ENCODE data around the gene B4GALT2. TPM values are rescaled to one million over a fixed set of nuclear protein-coding genes. Genes with fewer than 3 reads are reported as not detected.

B4GALT2 gene
- total and polyA plus RNA-seq, 3 donors from 2014 or later = 40.9 to 65.9 (median 47.7) TPM

- no peaks in the 10 kb centered on the region for H3K36me3 ChIP-seq (ENCODE audit: low read depth, missing control alignments)
- DNase-seq = no peak
- H3K9me3 ChIP-seq = no peaks in the 10 kb centered on the region
- no peak for TF ChIP-seq POLR2A (IDR thresholded peaks at IDR 0.05)
- TF ChIP-seq CTCF (IDR thresholded peaks at IDR 0.05) = no peak
- intact Hi-C loops (cut with DNase I; ENCODE audit: low total_unique reads) = no loop called here
- 87 to 97% methylated on average over 4 to 8 of the region's 8 CpGs for WGBS, 2 donors
- no peaks in the 10 kb centered on the region for H3K27me3 ChIP-seq
- H3K4me3 ChIP-seq = no peak overlapping the region
- H3K4me1 ChIP-seq = no peaks in the 10 kb centered on the region
- H3K27ac ChIP-seq = no peak overlapping the region
Measured at GRCh38 chr1:43956234-43956633, 22.8 kb upstream of the B4GALT2 start.

- no peak overlapping the region for H3K4me3 ChIP-seq
- H3K27me3 ChIP-seq = no peaks in the 10 kb centered on the region
- no peak for DNase-seq
- H3K4me1 ChIP-seq = no peaks in the 10 kb centered on the region
- H3K27ac ChIP-seq = no peak overlapping the region
- H3K9me3 ChIP-seq = no peaks in the 10 kb centered on the region
- WGBS, 2 donors = 93 to 95% methylated on average over 6 to 7 of the region's 7 CpGs
- H3K36me3 ChIP-seq (ENCODE audit: low read depth, missing control alignments) = no peaks in the 10 kb centered on the region
- TF ChIP-seq POLR2A (IDR thresholded peaks at IDR 0.05) (no peak), CTCF (IDR thresholded peaks at IDR 0.05) (no peak)
- intact Hi-C loops (cut with DNase I; ENCODE audit: low total_unique reads) = no loop called here
Measured at GRCh38 chr1:43957407-43958040, 21.5 kb upstream of the B4GALT2 start.

GRCh38 chr1:43958351-43959255 is 20.4 kb upstream of the B4GALT2 start:
- WGBS, 2 donors = 92 to 94% methylated on average over 9 of the region's 9 CpGs
- no peaks in the 10 kb centered on the region for H3K36me3 ChIP-seq (ENCODE audit: low read depth, missing control alignments)
- no peaks in the 10 kb centered on the region for H3K4me1 ChIP-seq

GRCh38 chr1:43960798-43961197 is 18.2 kb upstream of the B4GALT2 start:
- no peak for TF ChIP-seq POLR2A (IDR thresholded peaks at IDR 0.05)
- no peak for TF ChIP-seq CTCF (IDR thresholded peaks at IDR 0.05)
- H3K4me3 ChIP-seq = no peak overlapping the region
- no peaks in the 10 kb centered on the region for H3K9me3 ChIP-seq
- no peaks in the 10 kb centered on the region for H3K36me3 ChIP-seq (ENCODE audit: low read depth, missing control alignments)
- no peak for DNase-seq
- intact Hi-C loops (cut with DNase I; ENCODE audit: low total_unique reads) = no loop called here
- no peaks in the 10 kb centered on the region for H3K27me3 ChIP-seq
- 89 to 95% methylated on average over 3 to 8 of the region's 8 CpGs for WGBS, 2 donors
- H3K4me1 ChIP-seq = no peaks in the 10 kb centered on the region
- H3K27ac ChIP-seq = no peak overlapping the region

More at GRCh38 chr1:43958351-43959255, 20.4 kb upstream of the B4GALT2 start:
- H3K4me3 ChIP-seq = no peak overlapping the region
- DNase-seq = no peak
- no peaks in the 10 kb centered on the region for H3K9me3 ChIP-seq
- no peaks in the 10 kb centered on the region for H3K27me3 ChIP-seq
- intact Hi-C loops (cut with DNase I; ENCODE audit: low total_unique reads) = no loop called here
- TF ChIP-seq CTCF (IDR thresholded peaks at IDR 0.05) = no peak
- TF ChIP-seq POLR2A (IDR thresholded peaks at IDR 0.05) = no peak
- no peak overlapping the region for H3K27ac ChIP-seq

Measured in testis (tissue), 3 donors.